Endothelial cell of umbilical vein (primary cell): ENCODE results near the gene FAM47A. TPM values are rescaled to one million over a fixed set of nuclear protein-coding genes. Genes with fewer than 3 reads are reported as not detected.

Experiments used
- BruUV-seq: library from RNA; stranded (reverse); fragments of 400-500 nt; replicated peaks from 2 replicates; lab custom pipeline; 2021; lab: Mats Ljungman, UMichigan
- CTCF ChIA-PET: fragments of 300-600, 350-600 bp; sonication (Branson Sonifier 250); formaldehyde crosslinking; loops from one replicate; lab custom pipeline; 2021; ENCODE audit warnings: antibody characterized with exemption, inconsistent platforms; lab: Charles Lee
- POLR2A ChIA-PET: fragments of 300-600, 350-600 bp; sonication (Branson Sonifier 250); formaldehyde crosslinking; loops from one replicate; lab custom pipeline; 2021; ENCODE audit warnings: antibody characterized with exemption, inconsistent platforms; lab: Charles Lee
- DNase-seq: peaks from one replicate; pipeline ENCODE4 v3.0.0-alpha.2; 2011; ENCODE audit warnings: low read depth, low spot score
- FAIRE-seq: peaks from 2 replicates; lab custom pipeline; 2011; peaks lifted over from hg19 to GRCh38; lab: Jason Lieb, UNC
- H2AFZ ChIP-seq: 2 replicates; pipeline ENCODE4 v1.6.0; 2012; ENCODE audit warnings: low read depth, low read length, control low read depth, inconsistent platforms
- H3K27ac ChIP-seq: 2 replicates; pipeline ENCODE4 v1.5.1; 2011; ENCODE audit warnings: low read depth, mild to moderate bottlenecking, control low read depth, low read length, moderate library complexity; ENCODE audit not compliant: insufficient read depth
- H3K27me3 ChIP-seq, 2 experiments: 2 replicates each; pipeline versions ENCODE4 v1.6.0 to v1.6.1; 2011; ENCODE audit warnings: low read length in 2 of 2, mixed read lengths in 1 of 2; ENCODE audit not compliant: control insufficient read depth in 2 of 2, insufficient read depth in 2 of 2
- H3K36me3 ChIP-seq, 2 experiments: 2 replicates in 1 of 2; 3 replicates in 1 of 2; pipeline ENCODE4 v1.5.1; 2011; ENCODE audit warnings: low read length in 2 of 2, mild to moderate bottlenecking in 1 of 2, moderate library complexity in 1 of 2; ENCODE audit not compliant: control insufficient read depth in 2 of 2, insufficient read depth in 2 of 2; ENCODE audit errors: extremely low read depth in 1 of 2
- H3K4me1 ChIP-seq: 3 replicates; pipeline ENCODE4 v1.5.1; 2011; ENCODE audit warnings: mild to moderate bottlenecking, low read length; ENCODE audit not compliant: control insufficient read depth, insufficient read depth; ENCODE audit errors: extremely low read depth
- H3K4me2 ChIP-seq: 2 replicates; pipeline ENCODE4 v1.6.1; 2011; ENCODE audit warnings: low read length, control low read depth, mixed read lengths; ENCODE audit not compliant: insufficient read depth
- H3K4me3 ChIP-seq, 3 experiments: fragments of 200-600 bp in 1 of 3; sonication (generic), shearing (Covaris generic) in 1 of 3; replicated peaks in 1 of 3; 2 replicates each; pipeline ENCODE4 v1.5.1; 2011 to 2016; ENCODE audit warnings: control low read depth in 3 of 3, low read length in 3 of 3, mild to moderate bottlenecking in 2 of 3, inconsistent platforms in 1 of 3, low read depth in 1 of 3, moderate library complexity in 1 of 3; ENCODE audit not compliant: insufficient read depth in 1 of 3
- H3K79me2 ChIP-seq: 2 replicates; pipeline ENCODE4 v1.6.0; 2012; ENCODE audit warnings: low read length, inconsistent platforms; ENCODE audit not compliant: control insufficient read depth, insufficient read depth
- H3K9ac ChIP-seq: replicated peaks from 2 replicates; pipeline ENCODE3; 2011; ENCODE audit warnings: low read length, control low read depth; ENCODE audit not compliant: insufficient read depth; ENCODE audit errors: extremely low read depth
- H3K9me1 ChIP-seq: replicated peaks from 3 replicates; pipeline ENCODE4 v1.6.0; 2011; ENCODE audit warnings: mild to moderate bottlenecking, low read length; ENCODE audit not compliant: control insufficient read depth, insufficient read depth; ENCODE audit errors: extremely low read depth
- H3K9me3 ChIP-seq: replicated peaks from 2 replicates; pipeline ENCODE4 v1.5.1; 2012; ENCODE audit warnings: low read length, inconsistent platforms; ENCODE audit not compliant: control insufficient read depth, insufficient read depth
- H4K20me1 ChIP-seq: replicated peaks from 2 replicates; pipeline ENCODE3; 2011; ENCODE audit warnings: mild to moderate bottlenecking, low read length; ENCODE audit not compliant: control insufficient read depth, insufficient read depth; ENCODE audit errors: extremely low read depth
- CTCF ChIP-seq, 2 donors: IDR thresholded peaks; 1 replicate in 1 of 2; 2 replicates in 1 of 2; pipeline ENCODE4 v1.5.1; 2011; ENCODE audit warnings: low read length in 2 of 2, mild to moderate bottlenecking in 2 of 2, moderate library complexity in 2 of 2, control low read depth in 1 of 2, inconsistent platforms in 1 of 2, low read depth in 1 of 2; ENCODE audit not compliant: insufficient read depth in 1 of 2; ENCODE audit errors: extremely low read depth in 1 of 2
- EZH2 ChIP-seq: IDR thresholded peaks from 2 replicates; pipeline ENCODE4 v1.6.1; 2012; ENCODE audit warnings: borderline replicate concordance, low read depth, mild to moderate bottlenecking, moderate library complexity, low read length, inconsistent platforms; ENCODE audit not compliant: severe bottlenecking
- FOS ChIP-seq: IDR thresholded peaks from 2 replicates; pipeline ENCODE4 v1.6.1; 2011; ENCODE audit warnings: mild to moderate bottlenecking, low read length, moderate library complexity, borderline replicate concordance; ENCODE audit not compliant: insufficient read depth
- GATA2 ChIP-seq: IDR thresholded peaks from 2 replicates; pipeline ENCODE4 v1.7.0; 2011; ENCODE audit warnings: low read depth, mild to moderate bottlenecking, moderate library complexity, mixed read lengths, low read length; ENCODE audit not compliant: insufficient read length, insufficient read depth
- JUN ChIP-seq: IDR thresholded peaks from 2 replicates; pipeline ENCODE4 v1.6.1; 2011; ENCODE audit warnings: borderline replicate concordance, low read depth; ENCODE audit not compliant: insufficient read length, insufficient read depth
- MAX ChIP-seq: IDR thresholded peaks from 2 replicates; pipeline ENCODE4 v1.6.1; 2011; ENCODE audit not compliant: insufficient read depth, insufficient read length
- MYC ChIP-seq: IDR thresholded peaks from one replicate; pipeline ENCODE4 v1.6.1; 2011; ENCODE audit warnings: mild to moderate bottlenecking, low read depth, low read length
- POLR2A ChIP-seq: IDR thresholded peaks from 2 replicates; pipeline ENCODE4 v1.6.1; 2012; ENCODE audit warnings: low read depth, mild to moderate bottlenecking, control low read depth, low read length
- POLR2AphosphoS5 ChIP-seq: IDR thresholded peaks from 2 replicates; pipeline ENCODE4 v1.6.1; 2012; ENCODE audit warnings: low read depth, mild to moderate bottlenecking, control low read depth, low read length, moderate library complexity; ENCODE audit not compliant: insufficient read depth
- dilution Hi-C: fragments of 300-500 bp; cut with MboI; formaldehyde crosslinking; loops from one replicate; pipeline ENCODE4 v1.15.0; 2019; ENCODE audit warnings: low sequenced_read_pairs; ENCODE audit not compliant: extremely low pct_ligation_motif_present
- intact Hi-C: fragments of 100-400 bp; cut with micrococcal nuclease; formaldehyde crosslinking; loops from one replicate; pipeline ENCODE4 v1.10.0; 2022
- polyA plus RNA-seq, 4 experiments: library from polyadenylated mRNA; depleted of rRNA in 3 of 4; stranded (reverse) in 3 of 4; unstranded in 1 of 4; fragments of >200 nt; gene quantifications; 2 replicates each; pipeline versions ENCODE4 v1.2.1 to v1.2.3, GENCODE V29; 2011 to 2012; ENCODE audit warnings: missing spikeins in 1 of 4
- total RNA-seq: library from RNA; stranded (reverse); gene quantifications from 2 replicates; pipeline ENCODE4 v1.2.3, GENCODE V29; 2021

Gene FAM47A
- total and polyA plus RNA-seq, 2 donors (not counting 3 experiments of a cell fraction or from before 2014, with no cell fraction given): not detected

GRCh38 chrX:34119122-34119521 is 13.0 kb downstream of the FAM47A start:
- no peaks in the 10 kb centered on the region for H3K9me1 ChIP-seq
- DNase-seq: no peak
- no peak for FAIRE-seq
- no peak overlapping the region for H3K4me3 ChIP-seq
- H4K20me1 ChIP-seq: no peaks in the 10 kb centered on the region
- dilution Hi-C loops: no loop called here
- H3K36me3 ChIP-seq: no peaks in the 10 kb centered on the region
- H3K9me3 ChIP-seq: no peaks in the 10 kb centered on the region
- H3K4me2 ChIP-seq: no peak overlapping the region
- POLR2A ChIA-PET: no interaction called here
- H3K79me2 ChIP-seq: no peaks in the 10 kb centered on the region
- intact Hi-C loops: no loop called here
- no peak for TF ChIP-seq MYC
- no peak for TF ChIP-seq JUN
- TF ChIP-seq POLR2A: no peak
- no peak for TF ChIP-seq FOS
- no peak for TF ChIP-seq EZH2
- no peak for TF ChIP-seq GATA2
- TF ChIP-seq POLR2AphosphoS5: no peak
- no peak for TF ChIP-seq MAX
- TF ChIP-seq CTCF (IDR thresholded peaks at IDR 0.05; ENCODE audit: extremely low read depth in 1 of 2, insufficient read depth in 1 of 2, low read depth in 1 of 2, low read length in 2 of 2): no peak
- BruUV-seq: no TSS peak
- CTCF ChIA-PET: no interaction called here
- H3K4me1 ChIP-seq: no peaks in the 10 kb centered on the region
- no peak overlapping the region for H3K9ac ChIP-seq
- H2AFZ ChIP-seq: no peak overlapping the region
- H3K27me3 ChIP-seq: no peaks in the 10 kb centered on the region
- no peak overlapping the region for H3K27ac ChIP-seq
